OCI-LY3 (cell line): ENCODE data around the gene ATP8B3.

Source experiments
- H2AFZ ChIP-seq: fragments of 200-600, 300-600 bp; shearing (Covaris generic); 2 replicates; pipeline ENCODE4 v1.6.0; 2014; ENCODE audit warnings: antibody characterized with exemption, low read depth, low read length
- H3K27ac ChIP-seq: fragments of 200-600, 300-600 bp; sonication (generic); 2 replicates; pipeline ENCODE4 v1.5.1; 2014; ENCODE audit warnings: mild to moderate bottlenecking, low read length, moderate library complexity, mixed read lengths
- H3K27me3 ChIP-seq: fragments of 200-600, 300-600 bp; sonication (generic); 2 replicates; pipeline ENCODE4 v1.6.1; 2014; ENCODE audit warnings: low read depth, low read length, mixed read lengths
- H3K36me3 ChIP-seq: fragments of 200-600, 300-600 bp; sonication (generic); replicated peaks from 2 replicates; pipeline ENCODE3; 2014; ENCODE audit warnings: low read depth, low read length, mixed read lengths
- H3K4me1 ChIP-seq: fragments of 300-600, 200-600 bp; sonication (generic); 2 replicates; pipeline ENCODE4 v1.6.1; 2014; ENCODE audit warnings: low read length, mixed read lengths
- H3K4me2 ChIP-seq: fragments of 200-600, 300-600 bp; sonication (generic); 2 replicates; pipeline ENCODE4 v1.6.1; 2014; ENCODE audit warnings: low read length, mixed read lengths
- H3K4me3 ChIP-seq: fragments of 300-600, 200-600 bp; sonication (generic); 2 replicates; pipeline ENCODE4 v1.5.1; 2014; ENCODE audit warnings: antibody characterized with exemption, mild to moderate bottlenecking, low read length, moderate library complexity
- H3K79me2 ChIP-seq: fragments of 300-600, 200-600 bp; shearing (Covaris generic); 2 replicates; pipeline ENCODE4 v1.6.1; 2014; ENCODE audit warnings: mild to moderate bottlenecking, low read length, mixed read lengths
- H3K9ac ChIP-seq: fragments of 300-600, 200-600 bp; shearing (Covaris generic); 2 replicates; pipeline ENCODE4 v1.6.0; 2014; ENCODE audit warnings: mild to moderate bottlenecking, low read length, moderate library complexity
- H3K9me3 ChIP-seq: fragments of 200-600, 300-600 bp; shearing (Covaris generic); 2 replicates; pipeline ENCODE4 v1.6.1; 2014; ENCODE audit warnings: low read length, mixed read lengths; ENCODE audit not compliant: insufficient read depth
- H4K20me1 ChIP-seq: fragments of 200-600, 300-600 bp; sonication (generic); 2 replicates; pipeline ENCODE4 v1.6.1; 2016; ENCODE audit warnings: low read length, mixed read lengths; ENCODE audit not compliant: insufficient read depth
- EZH2phosphoT487 ChIP-seq: fragments of 200-600 bp; shearing (Covaris generic); IDR thresholded peaks from 2 replicates; pipeline ENCODE4 v1.6.1; 2018; ENCODE audit warnings: antibody characterized with exemption, mixed run types, low read depth
- TF ChIP-seq, protein P1 (sequence below): fragments of 200-600, 300-600 bp; sonication (generic); IDR thresholded peaks from 2 replicates; pipeline ENCODE4 v1.5.1; 2014; ENCODE audit warnings: antibody characterized with exemption, low read length, low read depth

Gene ATP8B3

DNA sequence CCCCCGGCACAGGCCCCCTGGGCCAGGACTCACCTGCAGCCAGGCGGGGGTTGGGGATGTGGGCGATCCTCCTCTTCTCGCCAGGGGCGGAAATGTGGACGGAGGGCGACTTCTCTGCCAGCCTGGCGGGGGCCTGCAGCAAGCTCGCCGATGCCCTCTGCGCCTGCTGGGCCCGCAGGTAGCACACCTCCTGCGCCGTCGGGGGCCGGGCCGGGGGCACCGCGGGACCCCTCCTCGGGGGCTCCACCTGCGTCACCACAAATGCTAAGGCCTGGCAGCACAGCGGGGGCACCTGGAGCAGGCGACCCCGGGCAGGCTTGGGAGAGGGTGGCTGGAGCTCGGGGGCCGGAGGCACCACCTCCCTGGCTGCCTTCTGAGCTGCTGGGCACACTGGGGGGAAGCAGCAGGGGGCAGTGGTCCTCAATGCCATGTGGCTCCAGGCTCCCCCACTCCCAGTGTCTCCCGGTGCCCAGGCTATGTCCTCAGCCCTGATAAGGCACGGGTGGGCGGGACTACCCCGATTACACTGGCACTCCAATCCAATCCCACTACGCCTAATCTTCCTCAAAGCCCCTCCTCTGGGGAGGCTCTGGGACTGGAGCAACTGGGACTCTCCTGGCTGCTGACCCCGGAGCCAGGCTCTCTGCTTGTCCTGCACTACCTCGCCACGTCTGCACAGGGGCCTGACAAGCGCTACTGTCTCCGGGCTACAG lies 11.6 kb upstream of the ATP8B3 start:
- Histone ChIP-seq H4K20me1 (peaks cover 10% of the 10 kb centered on the region), H2AFZ (no peak overlapping the region), H3K27ac (no peak overlapping the region), H3K79me2 (peaks cover 3% of the 10 kb centered on the region; the same call in 1 of the 2 replicates), H3K9ac (no peak overlapping the region), H3K4me3 (no peak overlapping the region), H3K9me3 (no peaks in the 10 kb centered on the region), H3K36me3 (peaks cover 37% of the 10 kb centered on the region), H3K4me2 (no peak overlapping the region), H3K27me3 (no peaks in the 10 kb centered on the region), H3K4me1 (no peaks in the 10 kb centered on the region)
- TF ChIP-seq, protein P1, sequence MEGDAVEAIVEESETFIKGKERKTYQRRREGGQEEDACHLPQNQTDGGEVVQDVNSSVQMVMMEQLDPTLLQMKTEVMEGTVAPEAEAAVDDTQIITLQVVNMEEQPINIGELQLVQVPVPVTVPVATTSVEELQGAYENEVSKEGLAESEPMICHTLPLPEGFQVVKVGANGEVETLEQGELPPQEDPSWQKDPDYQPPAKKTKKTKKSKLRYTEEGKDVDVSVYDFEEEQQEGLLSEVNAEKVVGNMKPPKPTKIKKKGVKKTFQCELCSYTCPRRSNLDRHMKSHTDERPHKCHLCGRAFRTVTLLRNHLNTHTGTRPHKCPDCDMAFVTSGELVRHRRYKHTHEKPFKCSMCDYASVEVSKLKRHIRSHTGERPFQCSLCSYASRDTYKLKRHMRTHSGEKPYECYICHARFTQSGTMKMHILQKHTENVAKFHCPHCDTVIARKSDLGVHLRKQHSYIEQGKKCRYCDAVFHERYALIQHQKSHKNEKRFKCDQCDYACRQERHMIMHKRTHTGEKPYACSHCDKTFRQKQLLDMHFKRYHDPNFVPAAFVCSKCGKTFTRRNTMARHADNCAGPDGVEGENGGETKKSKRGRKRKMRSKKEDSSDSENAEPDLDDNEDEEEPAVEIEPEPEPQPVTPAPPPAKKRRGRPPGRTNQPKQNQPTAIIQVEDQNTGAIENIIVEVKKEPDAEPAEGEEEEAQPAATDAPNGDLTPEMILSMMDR, result no peak
- no peak for TF ChIP-seq EZH2phosphoT487

DNA sequence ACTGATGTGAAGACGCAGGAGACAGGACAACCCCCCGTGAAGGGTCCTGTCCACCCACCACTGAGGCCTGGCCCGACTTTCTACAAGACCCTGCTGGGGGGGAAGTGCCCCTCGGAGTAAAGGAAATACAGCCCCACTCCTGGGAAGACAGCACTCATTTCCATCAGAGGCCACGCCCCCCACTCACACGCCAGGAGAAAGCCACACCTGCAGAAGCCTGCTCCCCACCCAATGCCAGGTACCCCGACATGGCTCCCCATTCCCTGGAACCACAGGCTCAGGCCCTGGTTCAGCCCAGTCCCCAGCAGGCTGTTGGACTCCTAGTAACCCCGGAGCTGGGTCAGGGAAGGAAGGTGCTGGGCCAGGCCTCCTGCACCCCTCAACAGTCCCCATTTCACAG lies 10.9 kb upstream of the ATP8B3 start:
- Histone ChIP-seq H3K27me3 (no peaks in the 10 kb centered on the region), H3K36me3 (peaks cover 41% of the 10 kb centered on the region), H3K9me3 (no peaks in the 10 kb centered on the region), H3K9ac (no peak overlapping the region), H2AFZ (no peak overlapping the region), H3K4me2 (no peak overlapping the region), H3K4me3 (no peak overlapping the region), H3K79me2 (no peaks in the 10 kb centered on the region; the same call in 1 of the 2 replicates), H4K20me1 (peaks cover 10% of the 10 kb centered on the region), H3K27ac (no peak overlapping the region), H3K4me1 (no peaks in the 10 kb centered on the region)
- TF ChIP-seq EZH2phosphoT487, result no peak
- TF ChIP-seq, protein P1, result no peak

DNA sequence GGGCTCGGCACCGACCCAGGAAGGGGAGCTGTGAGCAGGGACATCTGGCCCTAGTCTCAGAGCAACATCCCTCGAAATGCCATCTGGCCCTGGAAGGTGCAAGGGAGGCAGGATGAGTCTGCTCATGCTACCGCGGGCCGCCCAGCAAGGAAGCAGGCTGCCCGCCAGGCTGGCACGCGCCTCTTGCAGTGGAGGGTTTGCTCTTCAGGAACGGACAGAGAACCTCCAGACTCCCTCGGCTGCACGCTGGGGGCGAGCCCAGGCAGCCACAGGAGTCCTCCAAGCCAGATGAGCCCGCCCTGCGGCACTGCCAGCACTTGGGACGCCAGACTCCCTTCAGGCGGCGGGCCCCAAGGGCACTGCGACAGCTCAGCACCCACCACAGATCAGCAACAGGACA lies 10.1 kb upstream of the ATP8B3 start:
- Histone ChIP-seq H4K20me1 (peaks cover 10% of the 10 kb centered on the region), H3K36me3 (peaks cover 49% of the 10 kb centered on the region)

More for the DNA sequence above, 10.1 kb upstream of the ATP8B3 start:
- Histone ChIP-seq H2AFZ (no peak overlapping the region), H3K27me3 (no peaks in the 10 kb centered on the region), H3K27ac (no peak overlapping the region), H3K4me1 (no peaks in the 10 kb centered on the region), H3K4me3 (no peak overlapping the region), H3K9me3 (no peaks in the 10 kb centered on the region), H3K9ac (no peak overlapping the region), H3K79me2 (no peaks in the 10 kb centered on the region; the same call in 1 of the 2 replicates), H3K4me2 (no peak overlapping the region)
- TF ChIP-seq, protein P1, result no peak
- TF ChIP-seq EZH2phosphoT487, result no peak
